Neural cell (in vitro differentiated cells): ENCODE results near the gene MMP7. TPM values are rescaled to one million over a fixed set of nuclear protein-coding genes. Genes with fewer than 3 reads are reported as not detected.

Experiments
- H2AFZ ChIP-seq: fragments of 200-600, 300-800 bp; sonication (generic), shearing (Covaris generic); 2 replicates; pipeline ENCODE4 v1.6.0; 2014; ENCODE audit warnings: low read depth, mild to moderate bottlenecking, antibody characterized with exemption, low read length, moderate library complexity
- H3F3A ChIP-seq: fragments of 200-600 bp; shearing (Covaris generic); 2 replicates; pipeline ENCODE4 v1.6.1; 2016; ENCODE audit warnings: mild to moderate bottlenecking, moderate library complexity, mixed read lengths, antibody characterized with exemption, low read length; ENCODE audit not compliant: insufficient read depth, poor library complexity, severe bottlenecking
- H3K27ac ChIP-seq: fragments of 200-600, 300-800 bp; sonication (generic), shearing (Covaris generic); 2 replicates; pipeline ENCODE4 v1.5.1; 2014; ENCODE audit warnings: mild to moderate bottlenecking, low read length, moderate library complexity
- H3K27me3 ChIP-seq: fragments of 300-800, 200-600 bp; sonication (generic), shearing (Covaris generic); 2 replicates; pipeline ENCODE4 v1.6.0; 2014; ENCODE audit warnings: mild to moderate bottlenecking, low read depth, low read length, moderate library complexity; ENCODE audit not compliant: insufficient read depth
- H3K36me3 ChIP-seq: fragments of 300-800, 200-600 bp; sonication (generic), shearing (Covaris generic); 2 replicates; pipeline ENCODE4 v1.5.1; 2014; ENCODE audit warnings: mild to moderate bottlenecking, antibody characterized with exemption, low read length, moderate library complexity; ENCODE audit not compliant: insufficient read depth
- H3K4me2 ChIP-seq: fragments of 300-800, 200-600 bp; sonication (generic), shearing (Covaris generic); 2 replicates; pipeline ENCODE4 v1.6.0; 2014; ENCODE audit warnings: mild to moderate bottlenecking, low read length
- H3K4me3 ChIP-seq: fragments of 300-800, 200-600 bp; sonication (generic), shearing (Covaris generic); 2 replicates; pipeline ENCODE4 v1.5.1; 2014; ENCODE audit warnings: mild to moderate bottlenecking, low read length, moderate library complexity
- H3K79me2 ChIP-seq: fragments of 200-600 bp; shearing (Covaris generic); replicated peaks from 2 replicates; pipeline ENCODE4 v1.6.0; 2014; ENCODE audit warnings: mild to moderate bottlenecking, low read length, moderate library complexity; ENCODE audit not compliant: insufficient read depth
- H3K9ac ChIP-seq: fragments of 300-800, 200-600 bp; sonication (generic), shearing (Covaris generic); 2 replicates; pipeline ENCODE4 v1.6.1; 2016; ENCODE audit warnings: mild to moderate bottlenecking, low read length, mixed read lengths
- H3K9me2 ChIP-seq: fragments of 200-600 bp; shearing (Covaris generic); 2 replicates; pipeline ENCODE4 v1.6.1; 2016; ENCODE audit warnings: mild to moderate bottlenecking, low read length, mixed read lengths; ENCODE audit not compliant: insufficient read depth
- H3K9me3 ChIP-seq: fragments of 200-600, 300-800 bp; sonication (generic), shearing (Covaris generic); 2 replicates; pipeline ENCODE4 v1.6.1; 2016; ENCODE audit warnings: mild to moderate bottlenecking, mixed run types, low read length, moderate library complexity, mixed read lengths
- H4K20me1 ChIP-seq: fragments of 200-600 bp; shearing (Covaris generic); 2 replicates; pipeline ENCODE4 v1.6.1; 2016; ENCODE audit warnings: mild to moderate bottlenecking, mixed run types; ENCODE audit not compliant: insufficient read depth
- EP300 ChIP-seq: fragments of 450-650 bp; conservative IDR thresholded peaks from 2 replicates; pipeline ENCODE4 v1.6.1; 2014; ENCODE audit warnings: antibody characterized with exemption, mild to moderate bottlenecking, moderate library complexity; ENCODE audit not compliant: poor library complexity, severe bottlenecking
- EZH2 ChIP-seq: fragments of 200-600, 300-800 bp; shearing (Covaris generic), sonication (generic); IDR thresholded peaks from 2 replicates; pipeline ENCODE4 v1.6.1; 2014; ENCODE audit warnings: antibody characterized with exemption, low read length, borderline replicate concordance, mild to moderate bottlenecking; ENCODE audit not compliant: insufficient read depth, poor library complexity, severe bottlenecking
- MXI1 ChIP-seq: fragments of 450-650 bp; conservative IDR thresholded peaks from 2 replicates; pipeline ENCODE4 v1.6.1; 2014; ENCODE audit warnings: antibody characterized with exemption, mild to moderate bottlenecking; ENCODE audit not compliant: poor library complexity, severe bottlenecking
- POLR2AphosphoS5 ChIP-seq: IDR thresholded peaks from 2 replicates; pipeline ENCODE4 v1.6.1; 2012
- RAD21 ChIP-seq: fragments of 450-650 bp; conservative IDR thresholded peaks from 2 replicates; pipeline ENCODE4 v1.6.1; 2014; ENCODE audit warnings: antibody characterized with exemption, mild to moderate bottlenecking, moderate library complexity
- SMC3 ChIP-seq: fragments of 450-650 bp; conservative IDR thresholded peaks from 2 replicates; pipeline ENCODE4 v1.6.1; 2014; ENCODE audit warnings: antibody characterized with exemption, mild to moderate bottlenecking, moderate library complexity; ENCODE audit not compliant: poor library complexity
- TAF1 ChIP-seq: IDR thresholded peaks from 2 replicates; pipeline ENCODE4 v1.6.1; 2012; ENCODE audit warnings: low read depth
- polyA plus RNA-seq: library from polyadenylated mRNA; depleted of rRNA; stranded (reverse); fragments of >200 nt; gene quantifications from 2 replicates; pipeline ENCODE4 v1.2.3, GENCODE V29; 2014
- TF ChIP-seq, protein P1 (sequence below): fragments of 450-650 bp; IDR thresholded peaks from 2 replicates; pipeline ENCODE4 v1.5.1; 2014; ENCODE audit warnings: antibody characterized with exemption, mild to moderate bottlenecking, moderate library complexity; ENCODE audit not compliant: poor library complexity, severe bottlenecking
- TF ChIP-seq, protein P2 (sequence below): IDR thresholded peaks from 2 replicates; pipeline ENCODE4 v1.6.1; 2012; ENCODE audit warnings: borderline replicate concordance

The MMP7 gene
- polyA plus RNA-seq, 1 donor from 2014 or later, result not detected

GRCh38 chr11:102476812-102477211, 53.7 kb downstream of the MMP7 start:
- Histone ChIP-seq H3K27ac (no peak overlapping the region), H3K4me2 (no peak overlapping the region), H3K36me3 (no peaks in the 10 kb centered on the region), H3K4me3 (no peak overlapping the region), H3K9me3 (no peaks in the 10 kb centered on the region), H3K79me2 (no peaks in the 10 kb centered on the region), H4K20me1 (no peaks in the 10 kb centered on the region), H3K9ac (no peak overlapping the region), H3F3A (no peaks in the 10 kb centered on the region), H3K27me3 (no peaks in the 10 kb centered on the region), H3K9me2 (no peaks in the 10 kb centered on the region), H2AFZ (no peak overlapping the region)
- TF ChIP-seq POLR2AphosphoS5 (no peak), EZH2 (no peak), SMC3 (no peak), RAD21 (no peak), TAF1 (no peak), MXI1 (no peak), EP300 (no peak)
- TF ChIP-seq, protein P1, sequence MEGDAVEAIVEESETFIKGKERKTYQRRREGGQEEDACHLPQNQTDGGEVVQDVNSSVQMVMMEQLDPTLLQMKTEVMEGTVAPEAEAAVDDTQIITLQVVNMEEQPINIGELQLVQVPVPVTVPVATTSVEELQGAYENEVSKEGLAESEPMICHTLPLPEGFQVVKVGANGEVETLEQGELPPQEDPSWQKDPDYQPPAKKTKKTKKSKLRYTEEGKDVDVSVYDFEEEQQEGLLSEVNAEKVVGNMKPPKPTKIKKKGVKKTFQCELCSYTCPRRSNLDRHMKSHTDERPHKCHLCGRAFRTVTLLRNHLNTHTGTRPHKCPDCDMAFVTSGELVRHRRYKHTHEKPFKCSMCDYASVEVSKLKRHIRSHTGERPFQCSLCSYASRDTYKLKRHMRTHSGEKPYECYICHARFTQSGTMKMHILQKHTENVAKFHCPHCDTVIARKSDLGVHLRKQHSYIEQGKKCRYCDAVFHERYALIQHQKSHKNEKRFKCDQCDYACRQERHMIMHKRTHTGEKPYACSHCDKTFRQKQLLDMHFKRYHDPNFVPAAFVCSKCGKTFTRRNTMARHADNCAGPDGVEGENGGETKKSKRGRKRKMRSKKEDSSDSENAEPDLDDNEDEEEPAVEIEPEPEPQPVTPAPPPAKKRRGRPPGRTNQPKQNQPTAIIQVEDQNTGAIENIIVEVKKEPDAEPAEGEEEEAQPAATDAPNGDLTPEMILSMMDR, result no peak
- TF ChIP-seq, protein P2, sequence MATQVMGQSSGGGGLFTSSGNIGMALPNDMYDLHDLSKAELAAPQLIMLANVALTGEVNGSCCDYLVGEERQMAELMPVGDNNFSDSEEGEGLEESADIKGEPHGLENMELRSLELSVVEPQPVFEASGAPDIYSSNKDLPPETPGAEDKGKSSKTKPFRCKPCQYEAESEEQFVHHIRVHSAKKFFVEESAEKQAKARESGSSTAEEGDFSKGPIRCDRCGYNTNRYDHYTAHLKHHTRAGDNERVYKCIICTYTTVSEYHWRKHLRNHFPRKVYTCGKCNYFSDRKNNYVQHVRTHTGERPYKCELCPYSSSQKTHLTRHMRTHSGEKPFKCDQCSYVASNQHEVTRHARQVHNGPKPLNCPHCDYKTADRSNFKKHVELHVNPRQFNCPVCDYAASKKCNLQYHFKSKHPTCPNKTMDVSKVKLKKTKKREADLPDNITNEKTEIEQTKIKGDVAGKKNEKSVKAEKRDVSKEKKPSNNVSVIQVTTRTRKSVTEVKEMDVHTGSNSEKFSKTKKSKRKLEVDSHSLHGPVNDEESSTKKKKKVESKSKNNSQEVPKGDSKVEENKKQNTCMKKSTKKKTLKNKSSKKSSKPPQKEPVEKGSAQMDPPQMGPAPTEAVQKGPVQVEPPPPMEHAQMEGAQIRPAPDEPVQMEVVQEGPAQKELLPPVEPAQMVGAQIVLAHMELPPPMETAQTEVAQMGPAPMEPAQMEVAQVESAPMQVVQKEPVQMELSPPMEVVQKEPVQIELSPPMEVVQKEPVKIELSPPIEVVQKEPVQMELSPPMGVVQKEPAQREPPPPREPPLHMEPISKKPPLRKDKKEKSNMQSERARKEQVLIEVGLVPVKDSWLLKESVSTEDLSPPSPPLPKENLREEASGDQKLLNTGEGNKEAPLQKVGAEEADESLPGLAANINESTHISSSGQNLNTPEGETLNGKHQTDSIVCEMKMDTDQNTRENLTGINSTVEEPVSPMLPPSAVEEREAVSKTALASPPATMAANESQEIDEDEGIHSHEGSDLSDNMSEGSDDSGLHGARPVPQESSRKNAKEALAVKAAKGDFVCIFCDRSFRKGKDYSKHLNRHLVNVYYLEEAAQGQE, result no peak

DNA sequence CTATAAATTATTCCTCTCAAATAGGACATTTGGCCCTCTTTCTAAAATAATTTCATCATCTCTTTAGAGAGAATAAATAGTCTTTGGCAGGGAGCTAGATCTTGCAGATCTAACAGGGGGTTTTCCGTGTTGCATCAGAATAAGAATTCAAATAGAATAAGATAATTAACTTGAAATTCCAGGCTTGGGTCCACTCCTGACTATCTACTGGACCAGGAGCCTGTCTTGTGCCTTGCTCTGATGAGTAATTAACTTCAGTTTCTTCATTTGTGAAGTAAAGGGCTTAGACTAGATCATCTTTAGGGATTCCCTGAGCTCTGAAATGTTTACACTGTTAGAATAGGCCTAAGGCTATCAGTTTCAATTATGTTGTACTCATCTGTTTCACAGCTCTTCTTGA, 54.5 kb downstream of the MMP7 start:
- no peak overlapping the region for H3K27ac ChIP-seq
- no peak overlapping the region for H3K9ac ChIP-seq
- H4K20me1 ChIP-seq, result no peaks in the 10 kb centered on the region
- no peaks in the 10 kb centered on the region for H3F3A ChIP-seq
- H3K9me3 ChIP-seq, result no peaks in the 10 kb centered on the region
- no peaks in the 10 kb centered on the region for H3K79me2 ChIP-seq
- no peak overlapping the region for H3K4me3 ChIP-seq
- no peaks in the 10 kb centered on the region for H3K27me3 ChIP-seq
- no peaks in the 10 kb centered on the region for H3K36me3 ChIP-seq
- H2AFZ ChIP-seq, result no peak overlapping the region
- no peak for TF ChIP-seq SMC3
- no peak for TF ChIP-seq TAF1
- no peak for TF ChIP-seq MXI1
- TF ChIP-seq EP300, result no peak
- TF ChIP-seq, protein P1, result no peak
- TF ChIP-seq EZH2, result no peak
- no peak for TF ChIP-seq POLR2AphosphoS5
- TF ChIP-seq, protein P2, result no peak
- TF ChIP-seq RAD21, result no peak
- H3K4me2 ChIP-seq, result no peak overlapping the region
- H3K9me2 ChIP-seq, result no peaks in the 10 kb centered on the region
